ENCODE results near the gene TAS2R5.

DNA sequence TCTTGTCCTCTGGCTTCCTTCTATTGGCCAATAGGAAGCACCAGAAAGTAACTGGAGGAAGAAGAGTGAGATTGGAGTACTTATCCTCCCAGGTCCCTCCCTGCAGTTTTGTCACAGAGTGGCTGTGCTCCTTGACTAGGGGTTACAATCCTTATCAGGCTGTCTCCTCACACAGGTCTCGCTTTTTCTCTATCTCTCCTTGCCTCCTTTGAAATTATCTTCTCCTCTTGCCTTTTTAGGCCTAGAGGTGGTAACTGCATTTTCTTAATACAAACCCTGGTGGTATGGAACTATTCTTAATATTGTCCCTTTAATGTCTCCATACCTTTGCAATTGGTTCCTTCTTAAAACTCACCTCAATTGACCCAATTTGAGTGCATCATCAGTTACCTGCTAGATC, 48.6 kb downstream of the TAS2R5 start:
- TF ChIP-seq, protein P1, sequence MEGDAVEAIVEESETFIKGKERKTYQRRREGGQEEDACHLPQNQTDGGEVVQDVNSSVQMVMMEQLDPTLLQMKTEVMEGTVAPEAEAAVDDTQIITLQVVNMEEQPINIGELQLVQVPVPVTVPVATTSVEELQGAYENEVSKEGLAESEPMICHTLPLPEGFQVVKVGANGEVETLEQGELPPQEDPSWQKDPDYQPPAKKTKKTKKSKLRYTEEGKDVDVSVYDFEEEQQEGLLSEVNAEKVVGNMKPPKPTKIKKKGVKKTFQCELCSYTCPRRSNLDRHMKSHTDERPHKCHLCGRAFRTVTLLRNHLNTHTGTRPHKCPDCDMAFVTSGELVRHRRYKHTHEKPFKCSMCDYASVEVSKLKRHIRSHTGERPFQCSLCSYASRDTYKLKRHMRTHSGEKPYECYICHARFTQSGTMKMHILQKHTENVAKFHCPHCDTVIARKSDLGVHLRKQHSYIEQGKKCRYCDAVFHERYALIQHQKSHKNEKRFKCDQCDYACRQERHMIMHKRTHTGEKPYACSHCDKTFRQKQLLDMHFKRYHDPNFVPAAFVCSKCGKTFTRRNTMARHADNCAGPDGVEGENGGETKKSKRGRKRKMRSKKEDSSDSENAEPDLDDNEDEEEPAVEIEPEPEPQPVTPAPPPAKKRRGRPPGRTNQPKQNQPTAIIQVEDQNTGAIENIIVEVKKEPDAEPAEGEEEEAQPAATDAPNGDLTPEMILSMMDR (IDR thresholded peaks at IDR 0.05) = no peak
- TF ChIP-seq POLR2A (IDR thresholded peaks at IDR 0.05) = no peak

Data from thyroid gland (tissue), 4 donors.